CD4-positive, alpha-beta T cell treated with Interleukin-12 subunit alpha and Interleukin-12 subunit beta, for 1 hour (primary cell): ENCODE measurements around the gene SAMD4A.

Experiments
- DNase-seq: peaks from one replicate; pipeline ENCODE4 v3.0.0-alpha.2; 2020

The SAMD4A gene

DNA sequence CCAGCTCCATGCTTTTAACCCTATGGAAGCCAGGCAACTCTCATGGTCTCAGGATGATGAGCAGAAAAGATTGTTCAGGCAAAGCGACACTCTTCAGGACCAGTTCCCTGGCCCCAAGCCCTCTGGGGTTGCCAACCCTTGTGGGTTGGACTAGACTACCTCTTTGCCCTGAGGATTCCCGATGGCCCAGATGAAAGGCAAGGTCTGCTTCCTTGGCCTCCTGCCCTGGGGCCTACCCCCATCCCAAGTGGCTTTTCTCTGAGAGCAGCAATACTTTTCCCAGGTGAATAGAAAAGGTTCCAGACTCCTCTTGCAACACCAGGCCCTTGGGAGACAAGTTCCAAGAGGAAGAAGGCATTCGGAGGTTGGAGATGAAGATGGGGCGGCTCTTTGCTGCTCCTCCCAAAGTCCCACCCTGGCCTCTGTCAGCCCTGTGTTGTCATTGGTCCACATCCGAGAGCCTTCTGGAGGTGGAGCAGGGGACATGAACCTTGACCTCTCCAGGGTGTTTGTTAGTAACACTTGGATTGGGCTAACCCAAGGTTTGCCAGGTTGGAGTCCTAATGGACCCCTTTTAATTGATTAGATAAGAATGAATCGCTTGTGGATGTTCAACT is 204.6 kb downstream of the SAMD4A start:
- DNase-seq, result no peak

DNA sequence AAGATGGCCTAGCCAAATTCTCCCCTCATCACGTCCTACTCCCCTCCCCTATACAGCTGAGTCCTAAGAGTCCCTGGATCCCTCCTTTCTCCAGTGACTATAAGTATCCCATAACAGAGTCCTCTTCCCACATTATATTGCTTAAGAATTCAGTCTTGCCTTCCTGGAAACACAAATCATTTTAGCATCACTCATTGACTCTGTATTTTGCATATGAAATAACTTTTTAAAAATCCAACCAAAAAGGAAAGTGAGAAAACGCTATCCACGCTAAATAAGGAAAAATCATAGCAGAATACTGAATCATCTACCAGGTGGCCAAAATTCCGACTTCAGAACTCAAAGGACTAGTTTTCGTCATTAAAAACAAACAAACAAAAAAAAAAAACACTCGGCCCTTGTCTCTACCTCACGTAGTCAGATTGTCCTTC is 205.5 kb downstream of the SAMD4A start:
- no peak for DNase-seq

DNA sequence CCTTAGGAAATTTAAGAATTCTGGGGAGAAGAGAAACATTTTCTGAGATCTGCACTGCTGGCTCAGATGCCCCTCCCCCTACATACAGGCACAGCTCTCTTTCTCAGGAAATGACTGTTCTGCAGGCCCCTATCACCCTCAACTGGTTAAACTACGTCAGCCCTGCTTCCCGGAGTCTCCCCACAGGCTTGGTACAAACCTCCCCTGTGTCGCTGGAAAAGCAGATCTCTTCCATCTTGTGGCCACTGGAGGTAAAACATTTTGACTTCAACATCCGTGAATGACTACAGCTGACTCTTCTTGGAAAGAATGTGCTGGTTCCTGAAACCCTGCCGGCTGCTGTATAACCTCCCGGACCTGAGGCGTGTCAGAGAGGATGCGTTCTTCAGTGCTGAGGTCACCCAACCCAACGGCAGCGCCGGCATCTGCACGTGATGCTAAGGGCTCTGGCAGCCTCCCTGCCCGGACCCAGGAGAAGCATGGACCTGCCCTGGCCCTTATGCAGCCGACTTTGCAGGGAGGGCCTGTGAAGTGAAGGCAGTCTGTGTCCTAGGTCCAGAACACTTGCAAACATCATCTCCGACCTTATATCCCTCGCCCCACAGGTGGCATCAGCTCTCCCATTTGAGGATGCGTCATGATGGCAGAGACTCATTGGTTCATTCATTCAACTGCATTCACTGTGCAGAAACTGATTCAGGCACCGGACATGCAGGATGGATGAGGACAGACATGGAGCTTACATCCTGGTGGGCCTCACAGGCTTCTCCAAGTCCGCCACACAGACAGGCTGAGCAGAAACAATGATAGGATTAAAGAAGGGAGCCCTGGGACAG is 206.5 kb downstream of the SAMD4A start:
- DNase-seq, result peak; percentile 72

DNA sequence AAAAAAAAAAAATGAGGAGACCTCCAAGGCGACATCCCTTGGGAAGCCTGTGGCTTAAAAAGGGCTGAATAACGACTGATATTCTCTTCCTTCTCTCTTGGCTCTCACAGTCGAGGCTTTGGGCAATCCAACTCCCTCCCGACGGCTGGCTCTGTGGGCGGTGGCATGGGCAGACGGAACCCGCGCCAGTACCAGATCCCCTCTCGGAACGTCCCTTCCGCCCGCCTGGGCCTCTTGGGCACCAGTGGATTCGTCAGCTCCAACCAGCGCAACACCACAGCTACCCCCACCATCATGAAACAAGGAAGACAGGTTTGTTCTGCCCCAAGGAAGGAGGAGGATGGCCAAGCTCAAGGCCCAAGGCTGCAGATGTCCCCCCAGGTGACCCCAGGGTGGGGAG is 207.9 kb downstream of the SAMD4A start:
- DNase-seq, result no peak

DNA sequence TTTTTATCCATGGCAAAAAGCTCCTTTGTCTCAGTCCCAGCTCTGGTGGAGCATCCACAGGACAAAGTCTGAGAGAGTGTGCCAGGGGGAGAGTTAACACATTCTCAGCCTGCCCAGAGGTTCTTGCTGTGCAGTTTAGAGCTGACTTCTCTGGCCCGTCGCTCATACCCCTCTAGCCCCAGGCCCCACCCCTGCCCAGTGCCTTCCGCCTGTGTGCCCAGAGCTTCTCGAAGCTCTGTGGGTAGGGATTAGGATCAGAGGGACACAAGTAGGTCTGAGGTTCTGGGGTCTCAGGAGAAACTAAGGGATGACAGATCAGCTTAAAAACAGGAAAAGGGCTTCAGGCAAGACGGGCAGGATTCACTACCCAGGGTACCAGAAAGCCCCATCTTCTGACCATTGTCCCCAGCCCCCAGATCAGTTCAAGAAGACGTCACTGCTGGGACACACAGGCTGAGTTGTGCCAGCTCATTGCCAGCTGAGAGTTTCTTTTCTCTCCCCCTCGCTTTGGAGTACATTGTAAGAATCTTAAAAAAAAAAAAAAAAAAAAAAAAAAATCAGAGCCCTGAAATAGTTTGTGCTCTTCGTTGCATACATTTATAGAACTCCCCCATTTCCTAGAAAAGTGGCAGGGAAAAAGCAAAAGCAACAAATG is 208.7 kb downstream of the SAMD4A start:
- no peak for DNase-seq

DNA sequence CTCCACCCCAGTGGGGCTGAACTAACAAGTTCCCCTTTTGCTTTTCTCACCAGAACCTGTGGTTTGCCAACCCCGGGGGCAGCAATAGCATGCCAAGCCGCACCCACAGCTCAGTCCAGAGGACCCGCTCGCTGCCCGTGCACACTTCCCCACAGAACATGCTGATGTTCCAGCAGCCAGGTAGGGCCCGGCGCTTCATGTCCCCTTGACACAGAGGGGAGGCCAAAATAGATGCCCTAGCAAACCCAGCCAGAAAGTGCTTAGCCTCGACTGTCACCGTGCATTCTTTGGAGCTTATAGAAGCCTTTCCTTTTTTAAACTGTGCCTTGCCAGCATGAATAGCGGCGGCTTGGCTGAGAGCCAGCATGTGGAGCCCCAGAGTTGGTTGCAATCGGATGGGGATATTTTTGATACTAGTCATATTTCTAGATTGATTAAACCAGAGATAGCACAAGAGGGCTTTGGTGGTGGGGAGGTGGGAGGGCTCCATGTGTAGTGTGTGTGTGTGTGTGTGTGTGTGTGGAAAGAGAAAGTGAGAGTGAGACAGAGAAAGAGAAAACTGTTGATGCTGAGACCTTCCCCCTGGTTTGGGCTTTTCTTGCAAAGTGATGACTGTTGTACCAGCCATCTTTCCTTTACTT is 209.6 kb downstream of the SAMD4A start:
- DNase-seq, result peak; percentile 20

DNA sequence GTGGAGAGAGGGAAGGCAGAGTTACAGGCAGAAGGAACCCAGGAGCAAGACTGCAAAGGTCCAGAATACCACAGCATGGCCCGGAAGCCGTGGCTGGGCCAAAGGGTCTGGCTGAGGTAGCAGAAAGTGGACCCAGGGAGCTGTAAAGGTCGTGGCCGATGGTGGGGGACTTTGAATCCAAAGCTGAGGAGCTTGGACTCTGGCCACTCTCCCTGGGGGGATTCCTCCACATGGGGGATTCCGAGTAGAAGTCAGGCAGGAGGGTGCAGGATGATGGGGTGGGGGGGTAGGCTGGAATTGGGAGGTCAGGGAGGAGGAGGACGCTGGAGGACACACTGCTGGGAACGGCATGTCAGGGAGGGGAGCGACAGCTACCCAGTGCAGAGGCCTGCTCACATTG is 210.5 kb downstream of the SAMD4A start:
- no peak for DNase-seq

DNA sequence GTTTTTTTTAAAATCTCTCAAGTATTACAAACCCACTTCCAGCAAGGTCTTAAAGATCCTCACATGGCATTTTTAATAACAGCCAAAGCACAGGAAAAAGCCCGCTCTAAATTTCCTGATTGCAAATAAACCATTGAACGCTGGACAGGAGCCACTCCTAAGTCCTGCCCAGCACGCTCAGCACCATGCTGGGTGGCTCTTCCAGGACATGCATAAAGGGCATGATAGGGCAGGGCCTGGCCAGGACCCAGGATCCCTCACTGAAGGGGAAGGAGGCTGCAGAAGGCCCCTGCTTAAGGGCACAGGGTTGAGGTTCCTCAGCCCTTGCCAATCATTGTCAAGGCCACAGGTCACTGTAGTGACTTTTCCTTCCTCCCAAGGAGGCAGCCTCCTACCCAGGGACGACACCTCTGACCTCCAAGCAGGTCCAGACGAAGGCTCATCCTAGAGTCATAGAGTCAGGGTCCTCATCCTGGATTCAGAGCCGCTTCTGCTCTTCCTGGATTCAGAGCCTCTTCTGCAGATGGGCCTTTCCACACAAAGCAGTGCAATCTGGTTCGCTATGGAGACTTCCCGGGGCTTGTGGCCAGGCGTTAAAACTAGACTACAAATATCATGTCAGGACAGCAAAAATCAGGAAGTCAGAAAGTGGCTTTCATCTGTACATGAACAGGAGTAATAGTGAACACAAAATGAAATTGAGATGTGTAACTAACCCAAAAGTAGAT is 211.9 kb downstream of the SAMD4A start:
- no peak for DNase-seq

DNA sequence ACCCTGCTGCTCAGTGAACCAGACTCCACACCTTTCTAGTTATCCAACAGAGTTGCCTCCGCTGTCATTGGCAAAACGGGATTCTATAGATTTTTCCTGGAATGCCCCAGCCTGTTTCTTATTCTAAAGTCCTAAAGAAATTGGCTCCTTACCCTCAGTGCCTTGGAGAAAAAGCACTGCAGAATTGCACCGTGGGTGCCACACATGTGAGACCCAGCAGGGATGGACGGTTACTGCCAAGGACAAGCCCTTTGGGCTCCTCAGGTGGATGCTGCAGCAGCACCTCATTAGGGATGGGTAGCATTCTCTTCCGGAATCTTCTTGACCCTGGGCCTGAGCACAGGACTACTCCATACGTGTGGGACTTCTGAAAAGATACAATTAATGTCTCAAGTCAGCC is 214.2 kb downstream of the SAMD4A start:
- DNase-seq, result no peak

DNA sequence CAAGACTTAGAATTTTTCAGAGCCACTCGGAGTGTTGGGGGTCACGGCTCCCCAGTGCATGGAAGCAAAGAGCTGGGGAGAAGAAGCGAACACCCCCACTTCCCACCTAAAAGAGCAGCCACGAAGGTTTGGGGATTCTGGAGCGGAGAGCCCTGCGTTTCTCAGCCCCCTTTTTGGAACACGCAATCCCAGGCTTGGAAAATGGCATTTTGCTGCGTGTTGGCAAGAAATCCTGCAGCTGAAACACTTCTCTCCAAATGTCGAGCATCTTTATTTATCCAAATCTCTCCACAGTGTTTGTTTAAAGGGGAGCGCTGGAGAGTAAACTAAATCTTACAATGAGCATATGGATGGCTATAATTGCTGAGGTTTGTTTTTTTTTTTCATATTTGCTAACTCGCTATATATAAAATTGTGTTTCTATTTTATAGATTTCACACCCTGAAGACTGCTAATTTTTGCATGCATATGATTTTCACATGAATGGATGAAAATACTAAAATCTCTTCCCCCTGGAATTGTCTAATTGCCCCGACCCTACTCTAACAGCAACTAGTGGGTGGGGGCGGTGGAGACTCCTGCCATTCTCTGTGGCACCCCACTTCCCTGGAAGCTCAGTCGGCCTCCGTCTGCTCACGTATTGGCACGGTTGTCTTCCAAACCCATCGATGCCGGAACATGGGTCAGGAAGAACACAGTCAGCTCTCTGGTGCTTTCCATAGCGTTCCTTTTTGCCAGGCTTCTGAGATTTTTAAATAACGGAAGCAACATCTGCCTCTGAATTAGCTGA is 215.2 kb downstream of the SAMD4A start:
- DNase-seq, result no peak

DNA sequence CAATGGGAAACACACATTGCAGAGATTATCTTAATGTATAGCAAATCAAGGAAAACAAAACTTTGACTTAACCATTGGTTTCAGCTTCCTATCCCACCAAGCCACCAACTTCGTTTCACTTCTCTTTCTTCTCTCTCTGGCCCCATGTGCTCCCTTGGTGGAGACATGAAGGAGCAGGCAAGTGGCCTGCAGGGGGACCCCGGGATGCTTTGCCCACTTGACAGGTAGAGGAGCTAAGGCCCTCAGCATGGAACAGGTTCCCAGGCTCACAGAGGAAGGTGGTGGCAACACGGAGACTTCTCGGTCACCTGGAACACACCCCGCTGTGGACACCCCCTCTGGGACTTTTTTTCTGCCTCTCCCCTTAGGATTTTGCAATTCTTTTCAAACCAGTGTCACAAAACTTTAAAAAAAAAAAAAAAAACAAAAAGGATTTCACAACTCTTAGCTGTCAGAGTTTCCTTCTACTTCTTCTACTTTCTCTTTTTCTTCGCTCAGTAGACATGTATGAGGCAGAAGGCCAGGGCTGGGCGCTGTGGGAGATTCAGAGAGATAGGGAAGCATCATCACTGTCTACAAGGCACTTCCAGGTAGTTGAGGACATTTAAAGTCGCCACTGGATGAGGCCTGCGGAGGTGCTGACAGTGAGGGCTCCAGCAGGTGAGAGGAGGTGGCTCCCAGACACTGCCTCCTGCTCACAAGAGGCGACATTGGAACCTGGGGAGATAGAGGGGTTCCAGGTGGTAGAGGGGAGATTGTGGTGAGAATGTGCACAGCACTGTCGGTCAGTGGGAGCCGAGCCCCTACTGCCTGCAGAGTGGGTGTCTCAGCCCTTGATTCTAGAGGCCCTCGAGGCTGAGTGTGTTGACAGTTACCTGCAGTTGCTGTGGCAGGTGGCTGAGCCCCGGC is 216.1 kb downstream of the SAMD4A start:
- DNase-seq, result peak; percentile 4

DNA sequence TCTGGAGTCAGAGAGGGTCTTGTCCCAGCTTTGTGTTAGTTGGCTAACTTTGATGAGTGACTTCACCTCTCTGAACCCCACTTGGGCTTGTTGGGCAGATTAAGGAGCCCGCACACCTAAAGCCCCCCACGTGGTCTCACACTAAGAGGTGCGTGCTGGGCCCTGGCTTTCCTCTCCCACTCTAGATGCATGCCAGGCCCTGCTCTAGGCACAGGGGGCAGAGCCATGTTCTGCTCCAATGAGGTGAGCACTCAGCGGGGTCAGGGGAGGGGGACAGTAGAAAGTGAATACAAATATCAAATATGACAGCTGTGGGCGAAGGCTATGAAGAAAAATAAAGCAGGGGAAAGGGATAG is 216.7 kb downstream of the SAMD4A start:
- no peak for DNase-seq

DNA sequence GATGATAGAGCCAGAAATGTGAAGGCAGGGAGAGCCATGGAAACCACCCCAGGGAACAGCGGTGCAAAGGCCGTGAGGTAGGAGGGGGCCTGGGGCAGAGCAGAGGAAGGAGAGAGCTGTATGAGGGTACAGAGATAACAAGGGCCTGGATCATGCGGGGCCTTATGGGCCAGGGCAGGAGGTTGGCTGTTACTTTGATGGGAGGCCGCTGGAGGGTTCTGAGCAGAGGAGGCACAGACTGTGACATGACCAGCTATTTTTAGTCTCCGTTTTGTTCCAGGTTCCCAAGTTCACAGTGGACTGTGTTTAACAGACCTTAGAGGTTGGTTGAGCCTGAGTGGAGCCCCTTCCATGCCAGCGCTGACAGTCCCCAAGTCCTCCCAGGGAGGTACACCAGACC is 217.1 kb downstream of the SAMD4A start:
- no peak for DNase-seq

DNA sequence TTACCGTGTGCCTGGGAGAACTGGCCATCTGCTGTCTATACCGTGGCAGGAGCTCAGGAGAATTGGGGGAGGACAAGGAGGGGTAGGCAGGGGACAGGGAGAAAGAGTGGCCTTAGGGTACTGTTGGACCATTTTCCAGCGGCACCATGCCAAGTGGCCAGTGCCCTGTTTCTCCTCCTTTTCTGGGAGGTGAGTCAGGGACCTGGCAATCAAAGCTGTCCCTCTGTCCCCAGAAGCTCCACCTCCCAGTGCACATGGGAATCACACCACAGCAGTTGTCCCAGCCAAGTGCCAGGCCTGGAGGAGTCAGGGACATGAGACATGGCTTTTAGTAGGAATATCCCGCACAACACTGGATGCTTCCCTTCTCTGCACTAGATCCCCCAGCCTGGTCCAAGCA is 217.7 kb downstream of the SAMD4A start:
- no peak for DNase-seq

DNA sequence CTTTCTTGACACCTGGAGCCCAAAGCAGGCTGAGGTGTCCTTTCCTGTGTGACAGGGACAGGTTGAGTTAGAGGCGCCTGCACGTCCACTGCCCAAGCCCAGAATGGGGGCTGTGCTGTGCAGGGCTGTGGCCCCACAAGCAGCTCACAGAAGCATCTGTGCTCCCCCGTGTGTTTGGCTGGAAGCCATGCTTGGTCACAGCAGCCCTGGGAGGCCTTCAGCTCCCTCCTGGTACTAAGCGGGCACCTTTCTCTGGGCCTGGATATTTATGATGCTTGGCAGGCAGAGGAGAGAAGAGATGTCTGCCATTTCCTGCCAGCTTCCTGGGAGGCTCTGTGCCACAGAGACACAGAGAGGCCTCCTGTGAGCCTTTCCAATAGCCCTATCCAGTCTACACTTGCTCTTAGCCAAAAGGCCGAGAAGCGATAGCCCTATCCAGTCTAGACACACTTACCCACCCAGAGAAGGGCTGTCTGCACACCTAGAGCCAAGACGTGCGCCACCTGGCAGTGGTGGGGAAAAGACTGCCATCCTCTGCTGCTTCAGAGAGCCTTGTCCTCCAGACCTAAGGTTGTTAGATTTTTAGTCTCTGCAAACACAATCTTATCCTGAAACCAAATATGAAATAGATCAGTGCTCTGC is 218.3 kb downstream of the SAMD4A start:
- DNase-seq, result no peak

DNA sequence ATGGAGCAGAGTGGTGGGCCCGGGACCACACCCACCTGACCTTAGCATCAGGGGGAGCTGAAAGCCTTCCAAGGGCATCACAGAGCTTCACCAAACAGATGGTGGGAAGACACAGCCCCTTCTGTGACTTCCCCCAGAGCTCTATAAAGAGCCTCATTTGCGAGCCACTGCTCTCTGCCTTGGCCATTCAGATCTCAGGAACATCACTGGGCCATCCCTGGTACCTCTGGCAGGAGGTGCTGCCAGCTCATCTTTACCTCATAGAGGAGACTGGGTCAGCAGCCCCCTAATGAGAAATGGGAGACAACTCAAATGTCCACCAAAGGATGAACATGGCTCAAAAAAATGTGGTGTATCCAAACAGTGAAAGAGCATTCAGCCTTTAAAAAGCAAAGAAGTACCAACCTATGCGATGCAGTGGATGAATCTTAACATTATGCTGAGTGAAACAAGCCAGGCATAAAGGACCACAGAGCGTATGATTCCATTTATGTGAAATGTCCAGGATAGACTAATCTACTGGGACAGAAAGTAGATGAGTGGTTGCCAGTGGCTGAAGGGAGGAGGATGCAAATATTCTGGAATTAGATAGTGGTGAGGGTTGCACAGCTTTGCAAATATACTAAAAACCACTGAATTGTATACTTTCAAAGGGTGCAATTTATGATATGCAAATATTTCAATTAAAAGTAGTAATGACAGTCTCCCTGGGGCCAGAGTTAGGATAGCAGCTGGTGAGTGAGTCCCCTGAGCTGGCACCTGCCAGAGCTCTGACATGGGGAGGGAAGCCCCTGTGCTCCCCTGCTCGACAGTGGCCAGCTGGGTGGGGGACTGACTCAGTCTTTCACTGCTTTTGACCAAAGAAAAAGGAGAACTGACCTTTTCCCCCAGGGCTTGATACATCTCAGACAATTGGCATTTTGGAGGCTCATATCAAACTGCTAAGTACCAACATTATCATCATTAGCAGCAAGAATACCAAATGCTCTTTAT is 219.1 kb downstream of the SAMD4A start:
- DNase-seq, result no peak

DNA sequence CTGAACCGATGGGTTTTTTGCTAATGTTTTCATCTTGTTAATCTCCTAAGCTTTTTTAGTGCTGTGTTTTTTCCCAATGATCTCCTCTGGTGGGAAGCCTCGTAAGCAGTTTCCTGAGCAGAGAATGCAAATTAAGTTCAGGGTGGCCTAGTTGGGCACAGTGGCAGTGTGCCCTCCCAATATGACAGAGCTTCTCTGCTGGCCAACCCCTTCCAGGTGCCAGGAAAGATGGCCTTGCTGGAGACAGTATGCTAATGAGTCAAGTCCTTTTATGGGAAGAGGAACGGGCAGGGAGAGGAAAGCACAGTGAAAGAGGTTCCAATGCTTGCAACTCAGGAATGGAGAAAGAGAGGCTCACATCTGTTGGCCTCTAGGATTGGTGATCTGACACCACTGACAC is 219.9 kb downstream of the SAMD4A start:
- DNase-seq, result no peak

DNA sequence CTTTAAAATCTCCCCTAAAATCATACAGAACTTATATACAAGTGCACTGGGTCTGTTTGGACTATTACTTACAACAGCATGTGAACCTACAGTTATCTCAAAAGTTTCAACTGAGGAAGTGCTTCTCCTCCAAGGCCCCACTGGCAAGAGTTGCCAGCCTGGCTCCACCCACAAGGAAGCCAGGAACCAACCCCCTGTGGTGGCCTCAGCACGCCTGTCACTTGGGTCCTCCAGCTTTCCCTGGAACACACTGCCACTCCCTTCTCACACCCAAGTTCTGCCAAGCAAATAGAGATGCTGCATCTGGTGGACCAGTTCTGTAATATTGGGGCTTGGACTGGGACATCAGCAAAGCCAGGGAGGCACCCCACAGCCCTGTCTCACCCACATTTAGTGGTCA is 220.3 kb downstream of the SAMD4A start:
- no peak for DNase-seq

DNA sequence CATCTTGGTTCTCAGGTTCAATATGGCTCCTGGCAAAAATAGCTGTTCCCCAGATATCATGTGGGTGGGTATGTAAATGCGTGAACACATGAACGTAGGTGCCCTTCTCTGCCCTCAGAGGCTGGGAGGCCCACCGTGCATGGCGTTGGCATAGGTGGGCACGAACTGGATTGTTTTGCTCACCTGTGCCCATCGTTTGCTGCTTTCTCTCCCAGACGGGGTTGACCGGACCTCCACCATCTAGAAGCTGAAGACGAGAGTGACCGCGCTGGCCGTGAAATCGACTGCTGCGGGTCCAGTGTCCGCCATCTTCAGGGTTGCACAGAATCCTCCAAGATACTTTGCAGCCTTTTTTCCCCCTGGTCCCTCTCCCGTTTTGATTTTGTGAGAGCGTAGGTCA is 221.8 kb downstream of the SAMD4A start:
- DNase-seq, result no peak
